HG02852 (cell line): Measurements from ENCODE around the gene DR1.

ENCODE experiments used
- ATAC-seq: cut with Tn5 transposase; IDR thresholded peaks from one replicate; pipeline ENCODE4 v1.9.1; 2021; ENCODE audit warnings: mild to moderate bottlenecking, moderate library complexity; ENCODE audit not compliant: unreplicated experiment

The DR1 gene

GRCh38 chr1:93345633-93346420 lies at the start of gene DR1:
TSS of gene DR1 (plus strand) at chr1:93345907. CDS start at chr1:93346646, 739 bp downstream.
- peak; percentile 66 for ATAC-seq

DNA sequence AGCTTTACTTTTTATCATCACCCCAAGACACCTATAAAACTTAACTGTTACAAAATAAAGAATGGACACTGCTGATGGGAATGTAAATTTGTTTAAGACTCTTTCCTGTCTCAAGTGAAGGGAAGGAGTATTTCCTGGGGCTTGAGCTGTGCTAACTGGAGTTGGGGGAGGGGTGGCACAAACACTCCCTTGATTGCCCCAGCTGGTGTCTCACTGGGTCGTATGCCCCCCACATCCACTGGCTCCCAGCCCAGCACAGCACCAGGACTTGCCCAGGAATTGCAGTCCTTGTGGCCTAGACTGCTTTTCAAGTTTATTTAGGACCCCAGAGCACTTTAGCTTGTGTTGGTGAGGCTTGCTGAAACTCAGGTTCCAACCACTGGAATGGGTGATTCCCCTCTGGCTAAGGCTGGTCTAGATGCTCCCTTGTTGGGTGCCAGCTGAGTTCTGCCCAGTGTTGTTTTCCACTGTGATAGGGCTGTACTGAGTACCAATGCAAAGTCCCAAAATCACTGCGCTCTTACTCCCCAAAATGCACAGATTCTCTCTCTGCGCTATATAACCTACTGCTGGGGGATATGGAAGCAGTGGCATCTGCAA lies 49.1 kb upstream of the DR1 start:
- no peak for ATAC-seq

DNA sequence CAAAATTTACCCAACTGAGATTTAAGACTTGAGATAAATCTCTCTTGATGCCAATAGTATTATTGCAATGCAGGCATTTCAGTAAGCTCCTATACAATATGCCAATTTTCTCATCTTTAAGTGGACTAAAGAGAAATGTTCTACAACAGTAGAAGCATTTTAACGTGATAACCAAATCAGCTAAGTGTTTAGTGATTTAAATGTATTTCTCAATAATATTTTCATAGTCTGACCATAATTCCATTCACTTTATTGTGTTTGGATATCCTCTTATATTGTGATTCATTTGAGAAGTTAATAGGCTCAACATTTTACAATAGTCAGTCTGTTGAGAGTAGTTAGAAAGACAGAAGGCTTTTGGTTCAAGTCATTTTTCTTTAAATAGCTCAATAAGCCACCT lies 44.6 kb upstream of the DR1 start:
- ATAC-seq = no peak

DNA sequence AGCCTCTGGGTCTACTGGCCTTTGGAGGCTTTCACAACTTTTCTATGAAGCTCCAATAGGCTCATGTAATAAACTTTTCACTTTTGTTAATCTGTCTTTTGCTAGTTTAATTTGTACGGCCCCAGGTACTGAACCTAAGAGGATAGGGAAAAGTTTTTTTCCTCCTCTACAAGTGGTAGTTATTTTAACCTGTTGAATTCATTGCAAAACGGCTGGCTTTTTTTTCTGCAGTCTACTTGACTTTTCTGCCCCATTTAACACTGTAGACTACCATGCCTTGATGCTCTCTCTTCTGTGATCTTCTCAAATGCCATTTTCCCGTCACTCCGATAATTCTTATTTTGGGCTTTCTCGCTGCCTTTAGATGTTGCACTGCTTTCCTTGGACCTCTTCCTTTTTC lies 43.6 kb upstream of the DR1 start:
- no peak for ATAC-seq

DNA sequence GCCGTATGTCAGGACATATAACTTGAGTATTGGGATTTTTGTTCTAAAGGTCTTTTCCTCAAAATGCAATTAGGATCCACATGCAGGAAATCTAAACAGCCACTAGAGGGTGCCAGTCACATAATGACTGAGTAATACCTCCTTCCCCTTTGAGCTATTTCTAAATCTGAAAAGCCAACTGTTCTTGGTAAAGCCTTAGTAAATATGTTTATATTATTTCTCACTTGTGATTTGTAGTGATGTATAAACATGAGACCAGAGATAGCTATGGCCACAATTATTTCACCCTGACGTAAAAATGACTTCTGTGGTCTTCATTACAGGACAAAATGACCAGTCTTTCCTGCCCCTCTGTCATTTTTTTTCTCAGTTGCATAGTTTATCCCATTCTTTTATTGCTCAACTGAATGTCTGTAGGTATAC lies 41.0 kb upstream of the DR1 start:
- peak; percentile 54 for ATAC-seq

DNA sequence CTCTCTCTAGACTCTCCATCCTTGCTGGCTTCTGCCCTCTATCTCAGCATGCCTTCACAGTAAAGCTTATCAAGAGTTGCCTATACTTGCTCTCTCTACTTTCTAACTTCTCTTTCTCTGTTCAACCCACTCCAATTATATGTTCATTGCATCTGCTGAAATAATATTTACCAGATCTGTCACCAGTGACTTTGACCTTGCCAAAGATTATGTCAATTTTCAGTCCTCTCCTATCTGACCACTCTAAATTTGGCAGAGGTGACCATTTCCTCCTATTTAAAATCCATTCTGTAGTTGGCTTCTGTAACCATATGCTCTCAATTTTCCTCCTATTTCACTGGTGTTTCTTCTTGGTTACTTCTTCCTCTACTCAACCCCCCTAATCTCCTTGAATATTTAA lies 38.8 kb upstream of the DR1 start:
- no peak for ATAC-seq

DNA sequence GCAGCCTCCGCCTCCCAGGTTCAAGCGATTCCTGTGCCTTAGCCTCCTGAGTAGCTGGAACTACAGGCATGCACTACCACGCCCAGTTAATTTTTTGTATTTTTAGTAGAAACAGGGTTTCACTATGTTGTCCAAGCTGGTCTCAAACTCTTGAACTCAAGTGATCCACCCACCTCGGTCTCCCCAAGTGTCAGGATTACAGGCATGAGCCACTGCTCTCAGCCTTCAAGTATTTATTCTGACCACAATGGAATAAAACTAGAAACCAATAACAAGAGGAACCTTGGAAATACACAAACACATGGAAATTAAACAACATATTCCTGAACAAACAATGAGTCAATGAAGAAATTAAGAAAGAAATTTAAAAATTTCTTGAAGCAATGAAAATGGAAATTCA lies 32.7 kb upstream of the DR1 start:
- ATAC-seq = no peak

DNA sequence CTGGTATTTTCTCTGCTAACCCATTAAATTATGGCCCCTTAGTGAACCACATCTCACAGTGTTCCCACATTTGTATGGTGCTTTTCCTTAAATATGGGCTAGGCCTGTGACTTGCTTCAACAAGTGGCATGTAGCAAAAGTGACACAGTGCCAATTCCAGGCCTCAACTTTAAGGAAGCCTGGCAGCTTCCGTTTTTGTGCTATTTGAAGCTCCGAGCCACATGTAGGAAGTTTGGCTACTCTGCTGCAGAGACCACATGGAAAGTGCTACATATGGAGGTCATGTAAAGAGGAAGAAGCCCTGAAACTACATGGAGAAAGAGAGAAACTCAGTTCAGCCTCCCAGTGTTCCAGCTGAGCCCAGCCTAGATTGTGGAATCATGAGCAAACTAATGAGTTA lies 28.5 kb upstream of the DR1 start:
- ATAC-seq = no peak

DNA sequence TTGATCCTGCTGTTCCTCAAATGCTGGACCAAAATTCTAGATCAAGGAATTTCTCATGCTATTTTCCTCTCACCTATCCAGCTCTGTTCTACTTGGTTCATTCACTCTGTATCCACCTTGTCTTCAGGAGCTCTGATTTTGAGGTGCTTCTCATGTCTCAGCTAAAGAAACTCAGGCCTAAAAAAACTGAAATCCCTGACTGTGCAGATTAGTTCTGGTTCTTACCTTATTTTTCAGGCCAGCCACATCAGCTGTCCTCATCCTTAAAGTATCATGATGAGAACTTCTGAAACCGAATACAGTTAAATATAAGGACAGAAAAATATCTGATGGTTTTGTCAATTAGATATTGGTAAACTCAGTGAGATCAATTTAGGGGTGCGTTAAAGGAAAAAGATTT lies 27.8 kb upstream of the DR1 start:
- no peak for ATAC-seq

- ATAC-seq = no peak
Measured at GRCh38 chr1:93321720-93322119, 24.0 kb upstream of the DR1 start.

- ATAC-seq = no peak
Measured at GRCh38 chr1:93322349-93322748, 23.4 kb upstream of the DR1 start.

- no peak for ATAC-seq
Measured at GRCh38 chr1:93323185-93323820, 22.4 kb upstream of the DR1 start.

GRCh38 chr1:93324486-93325464 lies 20.9 kb upstream of the DR1 start:
- no peak for ATAC-seq

- peak; percentile 72 for ATAC-seq
Measured at GRCh38 chr1:93328809-93329760, 16.6 kb upstream of the DR1 start.

DNA sequence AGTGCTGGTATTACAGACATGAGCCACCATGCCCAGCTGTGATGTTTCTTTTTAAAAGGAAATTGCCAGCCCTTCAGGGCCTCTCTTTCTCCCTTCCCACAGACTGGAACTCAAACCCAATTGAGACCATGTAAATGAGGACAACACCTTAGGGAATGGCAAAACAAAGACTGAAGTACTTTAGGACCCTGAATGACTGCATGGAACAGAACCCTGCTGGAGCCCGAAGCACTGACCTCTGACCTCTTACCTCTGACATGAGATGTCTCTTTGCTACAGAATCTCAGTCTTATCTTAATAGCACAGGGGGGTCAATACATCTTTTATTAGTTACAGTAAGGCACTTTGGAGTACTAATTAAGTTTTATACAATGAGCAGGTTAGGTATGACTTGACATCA lies 15.5 kb upstream of the DR1 start:
- no peak for ATAC-seq

GRCh38 chr1:93330617-93331016 lies 15.1 kb upstream of the DR1 start:
- ATAC-seq = no peak

GRCh38 chr1:93331412-93331811 lies 14.3 kb upstream of the DR1 start:
- no peak for ATAC-seq

DNA sequence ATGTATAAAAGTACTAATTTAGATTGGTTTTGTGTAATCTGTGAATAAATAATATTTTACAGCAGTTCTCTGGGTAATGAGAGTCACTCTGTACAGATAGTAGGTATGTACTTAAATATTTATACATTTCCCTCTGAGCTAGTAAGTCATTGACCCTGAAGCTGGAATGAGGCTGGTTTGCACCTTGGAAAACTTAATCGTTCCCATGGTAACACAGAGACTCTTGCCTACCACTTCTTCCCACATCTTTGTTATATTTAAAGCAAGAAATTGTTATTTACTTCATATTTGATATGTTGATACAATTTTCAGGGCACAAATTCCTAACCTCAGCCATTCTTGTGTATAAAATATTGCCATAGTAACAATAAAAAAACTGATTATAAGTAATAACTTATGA lies 13.3 kb upstream of the DR1 start:
- no peak for ATAC-seq

DNA sequence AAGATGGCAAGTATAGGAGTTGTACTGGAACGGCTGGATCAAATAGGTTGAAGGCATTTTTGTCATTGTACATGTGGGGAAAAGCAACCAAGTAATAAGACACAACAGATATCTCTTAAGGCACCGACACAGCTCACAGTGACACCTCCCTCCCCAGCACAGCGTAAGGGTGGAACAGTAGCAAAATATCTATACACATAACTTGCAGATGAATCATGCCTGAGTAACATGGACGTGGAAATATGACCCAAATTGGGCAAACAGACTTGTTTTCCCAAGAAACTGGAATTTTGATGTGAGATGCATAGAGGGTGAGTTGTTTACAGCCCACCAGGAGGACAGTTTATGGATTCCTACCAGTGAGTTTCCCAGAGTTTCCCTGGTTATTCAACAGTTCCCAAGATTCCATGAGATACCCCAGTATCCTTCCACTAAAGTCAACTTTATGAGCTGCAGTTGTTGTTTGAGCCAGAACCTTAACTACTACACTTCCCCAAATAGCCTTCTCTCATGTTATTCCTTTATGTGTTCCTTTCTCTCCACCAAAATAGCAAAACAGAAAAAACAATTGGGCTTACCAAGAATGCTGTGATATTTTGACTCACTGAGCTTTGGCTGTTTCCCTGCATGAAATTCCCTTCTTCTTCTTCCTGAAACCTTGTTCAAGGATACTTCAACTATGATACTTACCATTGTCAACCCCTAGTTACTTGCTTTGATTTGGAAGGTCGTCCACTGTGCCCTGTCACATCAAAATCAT lies 7.1 kb upstream of the DR1 start:
- ATAC-seq = no peak
